Muscle of arm (tissue), 12 donors: ENCODE data around the gene SPATA2. TPM values are rescaled to one million over a fixed set of nuclear protein-coding genes. Genes with fewer than 3 reads are reported as not detected.
"Not testable (repeated sequence)": the region's sequence is repeated elsewhere in the genome, so short reads cannot be mapped to it uniquely, and the experiment has no call there.

Source experiments
- DNase-seq: peaks from one replicate; pipeline ENCODE4 v3.0.0-alpha.2; 2013
- polyA plus RNA-seq, 12 donors: library from polyadenylated mRNA; unstranded; fragments of 120-200 nt; gene quantifications; one replicate each; pipeline ENCODE4 v1.2.1, GENCODE V29; 2013; ENCODE audit not compliant: insufficient read length in 12 of 12

SPATA2 gene
- polyA plus RNA-seq, 12 donors: 4.8 to 6.8 (median 5.8) TPM; not detected in 1

- DNase-seq: no peak
Observed at GRCh38 chr20:49905415-49906091, 9.8 kb downstream of the SPATA2 start.

GRCh38 chr20:49904440-49905214, 10.7 kb downstream of the SPATA2 start:
- DNase-seq: no peak

- DNase-seq: no peak
Observed at GRCh38 chr20:49901588-49901987, 13.7 kb downstream of the SPATA2 start.

GRCh38 chr20:49899541-49900383, 15.6 kb downstream of the SPATA2 start:
- no peak for DNase-seq

GRCh38 chr20:49896204-49896603, 19.1 kb downstream of the SPATA2 start:
- DNase-seq: no peak

- not testable (repeated sequence) for DNase-seq
Observed at GRCh38 chr20:49895474-49896093, 19.7 kb downstream of the SPATA2 start.

GRCh38 chr20:49894073-49894470, 21.3 kb downstream of the SPATA2 start:
- DNase-seq: no peak

- DNase-seq: no peak
Observed at GRCh38 chr20:49893242-49894072, 21.9 kb downstream of the SPATA2 start.

GRCh38 chr20:49892817-49893216, 22.5 kb downstream of the SPATA2 start:
- DNase-seq: no peak

- no peak for DNase-seq
Observed at GRCh38 chr20:49892260-49892659, 23.1 kb downstream of the SPATA2 start.

- no peak for DNase-seq
Observed at GRCh38 chr20:49891476-49892110, 23.7 kb downstream of the SPATA2 start.

- DNase-seq: no peak
Observed at GRCh38 chr20:49890471-49891361, 24.6 kb downstream of the SPATA2 start.

- DNase-seq: no peak
Observed at GRCh38 chr20:49889935-49890333, 25.4 kb downstream of the SPATA2 start.

- DNase-seq: no peak
Observed at GRCh38 chr20:49889001-49889934, 26.1 kb downstream of the SPATA2 start.

GRCh38 chr20:49888212-49889000, 26.9 kb downstream of the SPATA2 start:
- DNase-seq: peak; percentile 55

GRCh38 chr20:49887251-49888211, 27.8 kb downstream of the SPATA2 start:
- no peak for DNase-seq
